Fibroblast of skin of scalp (primary cell): ENCODE measurements around the gene SETD2.
A peak's percentile ranks its signal among the peaks of the same experiment; 100 is the strongest.
"Not testable (repeated sequence)": the region's sequence is repeated elsewhere in the genome, so short reads cannot be mapped to it uniquely, and the experiment has no call there.

Source experiments
- DNase-seq: peaks from one replicate; pipeline ENCODE4 v3.0.0-alpha.2; 2013

SETD2 gene

GRCh38 chr3:47102081-47102600, 61.8 kb downstream of the SETD2 start:
- DNase-seq: no peak

GRCh38 chr3:47098910-47099309, 65.0 kb downstream of the SETD2 start:
- no peak for DNase-seq

- no peak for DNase-seq
These were observed 66.0 kb downstream of the SETD2 start for GRCh38 chr3:47097864-47098263.

GRCh38 chr3:47096959-47097358, 67.0 kb downstream of the SETD2 start:
- DNase-seq: peak; percentile 77

- no peak for DNase-seq
These were observed 71.8 kb downstream of the SETD2 start for GRCh38 chr3:47092090-47092489.

- DNase-seq: no peak
These were observed 74.3 kb downstream of the SETD2 start for GRCh38 chr3:47089630-47090029.

GRCh38 chr3:47086071-47086470, 77.8 kb downstream of the SETD2 start:
- DNase-seq: no peak

GRCh38 chr3:47083786-47084185, 80.1 kb downstream of the SETD2 start:
- DNase-seq: no peak

- DNase-seq: peak; percentile 18
These were observed 81.4 kb downstream of the SETD2 start for GRCh38 chr3:47082519-47082918.

GRCh38 chr3:47079432-47079831, 84.5 kb downstream of the SETD2 start:
- DNase-seq: no peak

GRCh38 chr3:47073685-47074084, 90.2 kb downstream of the SETD2 start:
- DNase-seq: no peak

- no peak for DNase-seq
These were observed 93.1 kb downstream of the SETD2 start for GRCh38 chr3:47070770-47071169.

GRCh38 chr3:47066259-47066658, 97.7 kb downstream of the SETD2 start:
- DNase-seq: not testable (repeated sequence)

- DNase-seq: no peak
These were observed 98.2 kb downstream of the SETD2 start for GRCh38 chr3:47065681-47066080.

- no peak for DNase-seq
These were observed 98.9 kb downstream of the SETD2 start for GRCh38 chr3:47065058-47065457.

GRCh38 chr3:47057212-47057671, 106.7 kb downstream of the SETD2 start:
- no peak for DNase-seq

GRCh38 chr3:47056705-47057104, 107.2 kb downstream of the SETD2 start:
- DNase-seq: no peak

GRCh38 chr3:47054412-47054811, 109.5 kb downstream of the SETD2 start:
- DNase-seq: no peak

GRCh38 chr3:47047673-47048072, 116.2 kb downstream of the SETD2 start:
- no peak for DNase-seq

GRCh38 chr3:47047069-47047468, 116.8 kb downstream of the SETD2 start:
- no peak for DNase-seq

- DNase-seq: no peak
These were observed 121.6 kb downstream of the SETD2 start for GRCh38 chr3:47042231-47042791.

- no peak for DNase-seq
These were observed 122.8 kb downstream of the SETD2 start for GRCh38 chr3:47041114-47041513.

- DNase-seq: not testable (repeated sequence)
These were observed 126.6 kb downstream of the SETD2 start for GRCh38 chr3:47037302-47037701.

- DNase-seq: no peak
These were observed 127.8 kb downstream of the SETD2 start for GRCh38 chr3:47036145-47036544.

GRCh38 chr3:47035645-47036044, 128.3 kb downstream of the SETD2 start:
- DNase-seq: no peak
